HepG2 (cell line): ENCODE results near the gene MYL11. TPM values are rescaled to one million over a fixed set of nuclear protein-coding genes. Genes with fewer than 3 reads are reported as not detected.

Experiments
- DZIP1 ChIP-seq: sonication (generic); formaldehyde crosslinking; IDR thresholded peaks from 2 replicates; pipeline ENCODE4 v1.5.0; 2020; ENCODE audit warnings: mild to moderate bottlenecking, missing genetic modification reagents
- HNF4A ChIP-seq: sonication (generic); formaldehyde crosslinking; IDR thresholded peaks from 2 replicates; pipeline ENCODE4 v1.4.0; 2020; ENCODE audit warnings: missing genetic modification reagents
- LBX2 ChIP-seq: sonication (generic); formaldehyde crosslinking; IDR thresholded peaks from 2 replicates; pipeline ENCODE4 v1.5.0; 2020; ENCODE audit warnings: missing genetic modification reagents, mild to moderate bottlenecking, borderline replicate concordance
- MEIS1 ChIP-seq: sonication (generic); formaldehyde crosslinking; IDR thresholded peaks from 2 replicates; pipeline ENCODE4 v1.9.0; 2021; ENCODE audit warnings: mild to moderate bottlenecking, missing genetic modification reagents, moderate library complexity, borderline replicate concordance
- MTA1 ChIP-seq: sonication (generic); formaldehyde crosslinking; IDR thresholded peaks from 2 replicates; pipeline ENCODE4 v1.4.0; 2020; ENCODE audit warnings: missing genetic modification reagents, mild to moderate bottlenecking, borderline replicate concordance
- TGIF2 ChIP-seq: IDR thresholded peaks from 2 replicates; pipeline ENCODE4 v1.6.1; 2016; ENCODE audit warnings: control low read depth, missing compliant biosample characterization
- ZBTB3 ChIP-seq: sonication (generic); formaldehyde crosslinking; IDR thresholded peaks from 2 replicates; pipeline ENCODE4 v1.4.0; 2020; ENCODE audit warnings: low read depth, mild to moderate bottlenecking, moderate library complexity, missing genetic modification reagents, borderline replicate concordance
- ZNF230 ChIP-seq: sonication (generic); formaldehyde crosslinking; IDR thresholded peaks from 2 replicates; pipeline ENCODE4 v1.4.0; 2020; ENCODE audit warnings: mild to moderate bottlenecking, missing genetic modification reagents
- ZNF24 ChIP-seq: fragments of 450-650 bp; IDR thresholded peaks from 2 replicates; pipeline ENCODE4 v1.6.1; 2017; ENCODE audit warnings: antibody characterized with exemption, mild to moderate bottlenecking
- ZNF280D ChIP-seq: sonication (generic); formaldehyde crosslinking; IDR thresholded peaks from 2 replicates; pipeline ENCODE4 v1.5.1; 2020; ENCODE audit warnings: mild to moderate bottlenecking, missing genetic modification reagents
- ZNF337 ChIP-seq: sonication (generic); formaldehyde crosslinking; IDR thresholded peaks from 2 replicates; pipeline ENCODE4 v1.5.1; 2020; ENCODE audit warnings: missing genetic modification reagents, low read depth, mild to moderate bottlenecking, borderline replicate concordance
- ZNF644 ChIP-seq: IDR thresholded peaks from 2 replicates; pipeline ENCODE4 v1.6.1; 2016; ENCODE audit warnings: low read depth
- ZNF766 ChIP-seq: sonication (generic); formaldehyde crosslinking; IDR thresholded peaks from 2 replicates; pipeline ENCODE4 v1.5.0; 2020; ENCODE audit warnings: missing genetic modification reagents, borderline replicate concordance
- polyA plus RNA-seq, 8 experiments: library from polyadenylated mRNA; depleted of rRNA in 3 of 8; stranded (reverse) in 7 of 8; unstranded in 1 of 8; fragments of >200 nt; fragmentation: Illumina TruSeq in 4 of 8; extraction: Trizol in 4 of 8; gene quantifications; 2 replicates each; pipeline versions ENCODE4 v1.2.1 to v1.2.3, GENCODE V29; 2011 to 2016; ENCODE audit warnings: low read depth in 4 of 8, missing spikeins in 1 of 8, mixed read lengths in 1 of 8; ENCODE audit not compliant: insufficient read depth in 1 of 8
- total RNA-seq, 5 experiments: library from RNA; depleted of rRNA; stranded (reverse); fragments of >200 nt; fragmentation: Illumina TruSeq; extraction: Trizol; gene quantifications; 2 replicates each; pipeline ENCODE4 v1.2.3, GENCODE V29; 2016; ENCODE audit warnings: low read depth in 1 of 5

MYL11 gene
- total and polyA plus RNA-seq, 2 of the 13 experiments (the other 11 are each of a cell fraction or from before 2014, with no cell fraction given): not detected

GRCh38 chr16:30355144-30355953, 19.3 kb upstream of the MYL11 start, which contains the start of gene CD2BP2 (continued):
- TF ChIP-seq ZNF337 (CRISPR knock-in tag) (no peak; the same call in 1 of the 2 replicates), ZNF766 (CRISPR knock-in tag) (peak; percentile 59; the same call in 1 of the 2 replicates), MEIS1 (CRISPR knock-in tag) (peak; percentile 97; the same call in 1 of the 2 replicates), LBX2 (CRISPR knock-in tag) (peak; percentile 96), ZNF230 (peak; percentile 82; the same call in 1 of the 2 replicates), ZNF24 (0 out of 2 replicates have a peak, but pooled peaks have one; percentile 17), TGIF2 (CRISPR knock-in tag) (peak; percentile 49; the same call in 1 of the 2 replicates), HNF4A (CRISPR knock-in tag) (peak; percentile 82), ZNF280D (no peak; the same call in none of the 2 replicates), DZIP1 (CRISPR knock-in tag) (peak; percentile 15; the same call in 1 of the 2 replicates), ZNF644 (CRISPR knock-in tag) (no peak), ZBTB3 (no peak), MTA1 (CRISPR knock-in tag) (no peak)
